ENCODE results near the gene NHERF1.

The NHERF1 gene

DNA sequence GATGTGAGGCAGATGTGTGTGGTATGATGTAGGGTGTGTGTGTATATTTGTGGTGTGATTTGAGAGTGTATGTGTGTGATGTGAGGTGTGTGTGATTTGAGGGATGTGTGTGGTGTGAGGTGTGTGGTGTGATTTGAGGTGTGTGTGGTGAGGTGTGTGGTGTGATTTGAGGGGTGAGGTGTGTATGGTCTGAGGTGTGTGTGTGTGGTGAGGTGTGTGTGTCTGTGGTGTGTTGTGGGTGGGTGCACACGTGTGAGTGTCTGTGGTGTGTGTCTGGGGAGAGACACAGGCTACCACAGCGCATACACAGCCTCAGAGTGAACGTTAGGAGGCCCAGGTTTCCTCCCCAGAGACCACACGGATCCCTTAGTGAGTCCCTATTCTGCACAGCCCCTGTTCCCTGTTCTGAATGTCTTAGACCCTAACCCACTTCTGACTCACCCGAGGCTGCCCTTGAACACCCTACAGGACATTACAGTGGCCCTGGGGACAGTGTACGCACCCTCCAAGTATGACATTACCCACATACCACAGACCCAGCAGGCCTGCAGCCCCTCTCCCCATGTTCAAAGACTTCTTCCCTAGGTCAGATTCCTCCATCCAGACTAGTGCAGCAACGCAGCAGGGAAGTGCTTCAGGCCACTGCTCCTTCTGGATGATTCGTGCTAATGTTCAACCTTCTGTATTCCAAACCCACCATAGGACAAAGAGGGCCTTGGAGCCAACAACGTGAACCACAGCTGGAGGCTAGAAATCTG lies 14.9 kb upstream of the NHERF1 start:
- no peak for DNase-seq

DNA sequence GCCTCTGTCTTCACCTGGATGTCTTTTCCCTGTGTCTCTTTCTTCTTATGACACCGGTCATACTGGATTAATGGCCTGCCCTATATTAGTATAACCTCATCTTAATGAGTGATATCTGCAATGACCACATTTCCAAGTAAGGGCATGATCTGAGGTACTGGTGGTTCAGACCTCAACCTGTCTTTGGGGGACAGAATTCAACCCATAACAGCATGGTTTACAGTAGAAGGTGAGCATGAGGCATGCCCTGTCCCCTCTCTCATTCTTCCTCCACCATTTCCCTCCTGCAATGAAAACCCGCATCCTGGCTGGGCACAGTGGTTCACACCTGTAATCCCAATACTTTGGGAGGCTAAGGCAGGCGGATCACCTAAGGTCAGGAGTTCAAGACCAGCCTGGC lies 14.2 kb upstream of the NHERF1 start:
- DNase-seq, result no peak

DNA sequence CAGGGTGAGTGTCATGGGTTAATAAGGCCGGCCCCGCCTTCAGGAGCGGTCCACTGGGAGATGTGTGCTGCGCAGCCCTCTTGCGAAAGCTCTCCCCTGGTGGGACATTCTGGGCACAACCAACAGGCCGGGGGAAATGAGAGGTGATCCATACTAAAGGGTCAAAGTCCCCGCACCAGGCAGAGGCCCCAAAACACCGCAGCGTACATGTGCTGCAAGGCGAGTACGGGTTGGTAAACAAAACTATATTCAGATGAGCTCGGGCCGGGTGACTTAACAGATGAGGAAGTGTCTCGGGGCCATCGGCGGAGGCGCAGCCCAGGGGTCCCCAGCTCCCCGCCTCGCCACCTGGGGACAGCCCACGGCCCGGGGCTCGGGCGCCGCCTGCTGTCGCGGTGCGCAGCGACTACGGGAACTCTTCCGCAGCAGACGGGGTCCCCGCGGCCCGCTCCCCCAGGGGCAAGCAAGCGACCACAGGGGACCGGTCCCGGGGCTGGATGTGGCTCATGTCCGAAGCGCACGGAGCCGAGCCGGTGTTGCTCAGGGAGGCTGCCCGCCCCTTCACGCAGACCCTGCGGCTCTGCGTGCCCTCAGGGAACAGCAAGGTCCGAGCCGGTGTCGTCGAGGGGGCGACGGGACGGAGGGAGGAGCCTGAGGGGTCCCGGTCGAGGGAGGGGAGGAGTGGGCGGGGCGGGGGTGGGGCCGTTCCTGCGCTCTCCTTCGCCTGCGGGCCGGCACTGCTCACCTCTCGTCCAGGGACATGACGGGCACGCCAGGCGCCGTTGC lies 11.7 kb upstream of the NHERF1 start, which contains the start of gene RAB37:
Gene RAB37 (plus strand): TSS at position 744 of the 786 bp plus-strand sequence. CDS start 17 bp downstream, at position 761.
- no peak for DNase-seq

DNA sequence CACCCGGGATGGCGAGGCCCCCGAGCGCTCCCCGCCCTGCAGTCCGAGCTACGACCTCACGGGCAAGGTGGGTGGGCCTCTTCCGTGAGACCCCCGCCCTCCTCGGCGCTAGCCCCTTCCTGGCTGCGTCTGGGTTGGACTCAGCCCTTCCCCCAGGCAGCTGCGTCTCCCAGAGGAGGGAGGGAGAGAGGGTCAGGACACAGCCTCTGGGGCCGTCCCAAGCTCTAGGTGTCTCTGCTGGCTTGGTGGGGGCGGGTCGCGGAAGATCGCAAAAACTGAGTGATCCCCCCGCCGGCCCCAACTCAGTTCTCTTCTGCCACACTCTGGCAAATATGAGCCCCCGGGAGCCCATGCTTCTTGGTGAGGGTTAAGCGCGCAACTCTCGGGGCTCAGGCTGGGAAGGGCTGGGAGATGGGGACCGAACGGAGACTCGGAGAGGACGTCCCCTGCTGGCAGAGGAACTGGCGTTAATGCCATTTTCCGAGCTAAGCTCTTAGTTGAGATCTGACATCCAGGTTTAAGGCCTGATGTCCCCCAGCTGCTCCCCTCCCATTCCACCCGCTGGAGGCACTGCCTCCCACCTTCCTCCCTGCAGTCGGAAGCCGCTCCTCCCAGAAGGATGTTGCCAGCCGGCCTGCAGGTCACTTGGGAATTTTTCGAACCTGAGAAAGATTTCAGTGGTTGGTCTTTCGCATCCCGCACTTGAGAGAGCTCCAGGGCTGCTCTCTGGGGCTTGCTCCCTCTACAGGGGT lies 11.0 kb upstream of the NHERF1 start:
- no peak for DNase-seq

DNA sequence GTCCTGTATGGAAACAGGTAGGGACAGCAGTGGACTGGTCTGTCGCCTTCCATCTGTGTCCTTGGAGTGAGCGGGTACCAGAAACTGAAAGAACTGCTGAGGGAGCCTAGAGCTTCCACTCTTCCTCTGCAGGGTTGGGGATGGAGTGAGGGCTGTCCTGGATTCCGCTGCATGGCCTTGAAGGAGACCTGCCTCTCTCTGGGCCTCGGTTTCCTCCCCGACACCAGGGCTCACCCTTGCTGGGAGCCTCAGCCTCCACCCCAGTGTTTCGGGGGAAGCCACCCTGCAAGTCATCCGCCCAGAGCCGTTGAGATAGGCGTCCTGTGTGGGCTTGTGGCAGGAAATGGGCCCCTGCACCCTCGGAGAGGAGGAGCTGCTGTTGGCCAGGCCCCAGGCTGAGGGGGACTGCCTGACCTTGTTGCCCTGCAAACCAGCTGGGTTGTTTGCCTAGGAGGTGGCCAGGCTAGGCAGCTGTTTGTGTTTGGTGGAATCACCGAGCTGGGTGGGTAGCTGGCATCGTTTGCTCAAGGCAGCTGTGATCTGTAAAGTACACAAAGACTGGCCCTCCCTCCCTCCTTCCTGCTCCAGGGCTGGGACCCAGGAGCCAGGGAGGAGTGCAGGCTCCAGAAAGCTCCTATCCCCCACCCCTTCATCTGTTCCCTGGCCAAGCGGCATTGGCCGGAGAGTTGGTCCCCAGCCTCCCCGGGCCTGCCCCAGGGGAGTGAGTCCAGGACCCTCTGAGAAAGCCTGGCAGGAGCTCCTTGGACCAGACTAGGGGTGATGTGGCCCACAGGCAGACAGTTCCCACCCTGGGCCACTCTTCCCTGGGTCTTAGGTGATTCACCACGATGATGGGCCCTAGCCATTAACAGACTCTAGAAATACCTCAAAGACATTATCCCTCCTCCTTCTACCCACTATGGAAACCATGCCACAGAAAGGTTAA lies 10.1 kb upstream of the NHERF1 start:
- DNase-seq, result peak; percentile 19

DNA sequence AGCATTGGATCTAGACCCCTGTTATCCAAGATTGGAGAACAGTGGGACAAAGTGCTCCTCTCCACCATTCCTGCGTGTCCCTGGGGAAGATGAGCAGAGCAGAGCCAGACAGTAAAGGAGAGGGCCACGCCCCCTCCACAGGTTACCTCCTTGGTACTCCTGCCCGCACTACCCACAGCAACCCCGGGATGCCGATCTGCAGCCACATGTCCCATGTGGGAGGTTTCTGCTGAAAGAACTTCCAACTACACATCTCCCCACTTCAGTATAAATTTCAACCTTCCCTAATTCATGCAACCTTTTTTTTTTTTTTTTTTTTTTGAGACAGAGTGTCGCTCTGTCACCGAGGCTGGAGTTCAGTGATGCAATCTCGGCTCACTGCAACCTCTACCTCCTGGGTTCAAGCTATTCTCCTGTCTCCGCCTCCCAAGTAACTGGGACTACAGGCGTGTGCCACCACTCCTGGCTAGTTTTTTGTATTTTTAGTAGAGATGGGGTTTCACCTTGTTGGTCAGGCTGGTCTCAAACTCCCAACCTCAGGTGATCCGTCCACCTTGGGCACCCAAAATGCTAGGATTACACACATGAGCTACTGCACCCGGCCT lies 9.1 kb upstream of the NHERF1 start:
- no peak for DNase-seq

DNA sequence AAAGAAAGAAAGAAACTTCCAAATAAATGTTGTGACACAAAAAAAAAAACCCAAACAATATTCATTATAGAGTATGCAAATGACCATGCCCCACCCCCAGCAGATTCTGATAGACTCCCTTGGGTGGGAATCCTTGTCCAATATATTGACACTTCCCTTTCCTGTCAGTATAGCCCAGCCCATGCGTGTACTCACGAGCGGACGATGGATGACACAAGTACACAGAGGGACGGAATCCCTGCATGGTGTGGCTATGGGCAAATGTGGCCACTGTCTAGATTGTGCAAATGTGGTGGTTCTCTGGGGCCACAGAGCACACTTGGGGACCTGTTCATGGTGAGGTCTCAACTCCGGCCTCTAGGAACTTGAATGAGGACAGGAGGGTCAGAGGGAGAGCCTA lies 8.3 kb upstream of the NHERF1 start:
- DNase-seq, result no peak

DNA sequence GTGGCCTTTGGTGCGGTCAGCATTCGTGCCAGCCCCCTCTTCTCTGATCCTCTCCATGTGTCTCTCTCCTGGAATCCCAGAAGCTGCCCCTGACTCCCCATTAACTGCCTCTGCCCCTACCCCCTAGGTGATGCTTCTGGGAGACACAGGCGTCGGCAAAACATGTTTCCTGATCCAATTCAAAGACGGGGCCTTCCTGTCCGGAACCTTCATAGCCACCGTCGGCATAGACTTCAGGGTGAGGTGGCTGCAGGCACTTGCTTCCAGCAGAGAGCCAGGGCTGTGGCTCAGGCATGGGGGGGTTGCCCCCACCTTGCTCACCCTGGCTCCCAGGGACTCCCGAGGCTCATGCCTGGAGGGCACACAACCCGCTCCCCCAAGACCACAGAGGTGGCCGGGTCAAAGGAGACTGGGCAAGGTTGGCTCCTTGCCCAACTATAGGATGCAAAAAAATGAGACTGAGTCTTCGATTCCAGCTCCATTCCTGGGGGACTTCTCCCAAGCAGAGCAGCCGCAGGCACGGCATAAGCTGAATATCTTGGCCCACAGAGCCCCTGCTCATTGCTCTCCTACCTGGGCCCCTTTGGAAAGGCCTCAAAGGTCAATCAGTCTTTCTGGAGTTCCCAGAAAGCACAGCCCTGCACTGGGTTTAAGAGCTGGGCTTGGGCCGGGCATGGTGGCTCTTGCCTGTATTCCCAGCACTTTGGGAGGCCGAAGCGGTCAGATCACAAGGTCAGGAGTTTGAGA lies 7.6 kb upstream of the NHERF1 start:
- no peak for DNase-seq

DNA sequence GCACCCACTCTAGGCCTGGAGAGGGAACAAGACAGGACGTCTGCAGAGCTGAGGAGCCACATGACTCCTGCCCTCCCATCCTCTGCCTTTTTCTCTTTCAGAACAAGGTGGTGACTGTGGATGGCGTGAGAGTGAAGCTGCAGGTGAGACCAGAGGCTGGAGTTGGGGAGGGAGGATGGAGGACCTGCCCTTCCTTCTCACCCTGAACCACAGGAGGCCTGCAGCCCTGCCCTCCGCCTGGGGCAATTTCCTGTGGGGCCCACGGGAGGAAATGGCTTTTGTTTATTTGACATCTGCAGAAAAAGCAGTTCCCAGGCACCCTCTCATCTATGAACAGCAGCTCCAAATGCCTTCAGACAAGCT lies 6.3 kb upstream of the NHERF1 start:
- no peak for DNase-seq

DNA sequence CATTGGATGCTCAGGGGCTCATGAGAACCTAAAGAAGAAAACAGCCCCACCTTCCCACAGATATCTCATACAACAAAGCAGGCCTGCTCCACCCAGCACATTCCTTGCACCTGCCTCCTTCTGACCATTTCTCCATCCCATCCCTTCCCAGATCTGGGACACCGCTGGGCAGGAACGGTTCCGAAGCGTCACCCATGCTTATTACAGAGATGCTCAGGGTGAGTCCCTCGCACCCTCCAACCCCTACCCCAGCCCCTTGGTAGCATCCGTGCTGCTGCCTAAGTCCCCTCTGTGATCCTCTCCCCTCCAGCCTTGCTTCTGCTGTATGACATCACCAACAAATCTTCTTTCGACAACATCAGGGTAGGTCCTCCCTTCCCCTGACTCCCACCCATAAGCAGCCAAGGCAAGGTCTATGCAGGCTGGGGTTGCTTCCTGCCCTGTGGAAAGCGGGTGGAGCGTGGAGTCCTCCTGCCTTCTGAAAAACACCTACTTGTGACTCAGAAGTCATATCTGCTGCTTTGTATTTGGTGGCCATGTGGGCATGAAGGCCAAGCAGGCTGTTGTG lies 5.4 kb upstream of the NHERF1 start:
- DNase-seq, result no peak

DNA sequence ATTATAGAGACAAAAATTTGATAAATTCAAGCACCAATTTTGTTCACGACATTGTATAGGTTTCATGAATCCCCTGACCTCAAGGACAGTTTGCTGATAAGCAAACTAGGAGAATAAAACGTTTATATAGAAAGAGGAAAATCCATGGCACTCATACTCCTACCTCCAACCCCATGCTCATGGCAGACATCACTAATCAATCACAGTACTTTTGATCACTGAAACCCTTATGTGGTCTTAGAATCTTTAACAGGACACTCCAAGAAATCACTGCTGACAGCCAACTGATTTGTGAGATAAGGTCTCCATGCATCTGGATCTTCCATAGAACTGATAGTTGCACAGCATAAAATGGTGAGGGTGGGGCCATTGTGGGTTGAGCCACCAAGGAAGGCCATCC lies 4.7 kb upstream of the NHERF1 start:
- DNase-seq, result no peak

DNA sequence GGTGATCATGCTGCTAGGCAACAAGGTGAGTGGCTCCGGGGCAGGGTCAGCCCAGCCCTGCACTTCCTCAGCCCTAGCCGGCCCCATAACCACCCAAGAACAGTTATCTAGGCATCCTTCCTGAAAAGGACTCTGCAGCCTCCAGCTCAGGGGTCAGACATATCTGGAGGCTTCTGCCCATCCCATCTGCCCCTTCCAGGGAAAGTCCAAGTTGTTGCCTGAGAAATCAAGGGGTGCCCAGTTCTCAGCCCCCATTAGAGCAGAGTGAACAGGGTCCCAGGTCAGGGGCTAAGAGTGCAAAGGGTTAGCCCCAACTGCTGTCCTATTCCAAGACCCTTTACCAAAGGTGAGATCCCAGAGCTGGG lies 4.1 kb upstream of the NHERF1 start:
- no peak for DNase-seq

DNA sequence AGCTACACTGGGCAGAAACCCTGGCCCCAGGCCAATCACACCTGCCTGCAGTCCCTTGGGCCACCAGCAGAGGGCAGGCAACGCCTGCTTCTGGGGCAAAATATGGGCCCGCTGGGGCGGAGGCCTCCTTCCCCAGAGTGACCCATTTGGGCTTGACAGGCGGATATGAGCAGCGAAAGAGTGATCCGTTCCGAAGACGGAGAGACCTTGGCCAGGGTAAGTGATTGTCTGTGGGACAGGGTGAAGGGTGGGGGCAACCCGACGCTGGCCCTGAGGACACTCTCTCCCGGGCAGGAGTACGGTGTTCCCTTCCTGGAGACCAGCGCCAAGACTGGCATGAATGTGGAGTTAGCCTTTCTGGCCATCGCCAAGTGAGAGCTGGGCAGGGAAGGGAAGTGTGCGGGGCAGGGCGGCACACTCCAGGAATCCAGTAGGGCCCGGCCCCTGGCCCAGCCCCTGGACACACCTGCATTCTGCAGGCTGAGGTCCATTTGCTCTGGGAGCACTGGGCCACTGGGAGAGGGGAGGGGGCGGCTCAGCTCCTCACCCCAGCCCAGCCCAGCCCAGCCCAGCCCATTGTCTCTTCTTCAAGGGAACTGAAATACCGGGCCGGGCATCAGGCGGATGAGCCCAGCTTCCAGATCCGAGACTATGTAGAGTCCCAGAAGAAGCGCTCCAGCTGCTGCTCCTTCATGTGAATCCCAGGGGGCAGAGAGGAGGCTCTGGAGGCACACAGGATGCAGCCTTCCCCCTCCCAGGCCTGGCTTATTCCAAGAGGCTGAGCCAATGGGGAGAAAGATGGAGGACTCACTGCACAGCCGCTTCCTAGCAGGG lies 3.5 kb upstream of the NHERF1 start:
- peak; percentile 17 for DNase-seq

DNA sequence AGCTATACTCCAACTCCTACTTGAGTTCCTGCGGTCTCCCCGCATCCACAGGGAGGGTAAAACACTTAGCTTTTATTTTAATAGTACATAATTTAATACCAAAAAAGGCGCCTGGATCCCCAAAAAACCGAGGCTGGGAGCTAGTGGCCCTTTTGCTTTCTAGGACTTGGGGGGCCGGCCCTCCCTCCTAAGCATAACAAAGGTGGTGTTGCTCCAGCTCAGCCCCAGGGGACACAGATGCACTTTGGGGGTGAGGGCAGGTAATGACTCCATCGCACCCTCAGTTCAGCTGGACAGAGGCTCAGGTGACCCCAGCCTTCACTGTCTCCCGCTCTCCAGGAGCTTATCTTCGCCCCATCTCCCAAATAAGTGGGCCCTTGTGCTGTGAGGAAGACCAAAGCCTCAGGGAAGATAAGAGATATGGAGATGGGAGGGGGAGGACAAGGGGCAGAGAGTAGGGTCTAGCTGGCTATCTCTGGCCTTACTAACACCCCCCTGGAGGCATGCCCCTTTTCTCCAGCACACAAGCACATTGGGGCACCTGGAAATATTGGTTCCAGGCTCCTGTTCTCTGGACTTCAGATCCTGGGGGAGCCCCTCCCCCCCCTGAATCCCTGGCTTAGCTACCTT lies 2.8 kb upstream of the NHERF1 start:
- DNase-seq, result no peak

DNA sequence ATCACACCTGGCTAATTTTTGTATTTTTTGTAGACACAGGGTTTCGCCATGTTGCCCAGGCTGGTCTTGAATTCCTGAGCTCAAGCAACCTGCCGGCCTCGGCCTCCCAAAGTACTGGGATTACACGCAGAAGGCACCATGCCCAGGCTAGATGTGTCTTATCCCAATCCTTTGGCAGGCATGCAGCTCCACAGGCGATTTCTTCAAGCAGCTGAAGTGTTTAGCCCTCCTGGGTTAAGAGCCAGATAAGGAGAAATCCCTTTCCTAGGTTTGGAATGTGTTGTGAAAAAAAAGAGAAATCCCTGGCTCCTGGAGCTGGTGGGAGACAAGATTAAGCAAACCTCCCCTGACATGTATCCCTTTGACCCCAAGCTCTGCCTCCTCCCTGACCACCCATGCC lies 2.1 kb upstream of the NHERF1 start:
- DNase-seq, result no peak

DNA sequence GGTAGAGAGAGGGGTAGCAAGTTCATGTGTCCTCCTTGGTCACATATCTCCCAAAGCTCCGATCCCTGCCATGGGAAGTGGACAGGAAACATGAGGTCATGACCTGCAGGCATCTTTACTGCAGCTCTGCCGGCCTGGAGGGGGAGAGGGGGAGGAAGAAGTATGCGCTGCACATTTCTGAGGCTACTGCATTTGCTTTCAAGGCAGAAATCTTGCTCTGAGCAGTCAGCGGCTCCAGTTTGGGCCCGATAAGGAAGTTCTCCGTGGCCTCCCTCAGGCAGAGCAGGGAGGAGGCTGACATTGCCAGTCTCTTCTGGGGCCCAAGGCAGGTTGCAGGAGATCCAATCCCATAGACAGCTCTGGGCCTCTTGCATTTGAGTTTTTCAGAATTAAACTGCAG lies 1.5 kb upstream of the NHERF1 start:
- no peak for DNase-seq

DNA sequence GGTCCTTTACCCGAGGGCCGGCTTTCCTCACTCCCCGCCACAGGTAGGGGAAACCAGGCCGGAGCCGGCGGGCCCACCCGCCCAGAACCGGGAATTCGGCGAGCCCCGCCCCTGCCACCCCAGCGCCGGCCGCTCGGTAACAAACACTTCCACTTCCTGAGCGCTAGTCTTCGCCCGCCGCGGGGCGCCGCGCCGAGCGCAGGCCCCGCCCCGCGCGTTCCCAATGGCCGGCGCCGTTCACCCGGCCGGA lies 224 bp upstream of the NHERF1 start:
- no peak for DNase-seq

DNA sequence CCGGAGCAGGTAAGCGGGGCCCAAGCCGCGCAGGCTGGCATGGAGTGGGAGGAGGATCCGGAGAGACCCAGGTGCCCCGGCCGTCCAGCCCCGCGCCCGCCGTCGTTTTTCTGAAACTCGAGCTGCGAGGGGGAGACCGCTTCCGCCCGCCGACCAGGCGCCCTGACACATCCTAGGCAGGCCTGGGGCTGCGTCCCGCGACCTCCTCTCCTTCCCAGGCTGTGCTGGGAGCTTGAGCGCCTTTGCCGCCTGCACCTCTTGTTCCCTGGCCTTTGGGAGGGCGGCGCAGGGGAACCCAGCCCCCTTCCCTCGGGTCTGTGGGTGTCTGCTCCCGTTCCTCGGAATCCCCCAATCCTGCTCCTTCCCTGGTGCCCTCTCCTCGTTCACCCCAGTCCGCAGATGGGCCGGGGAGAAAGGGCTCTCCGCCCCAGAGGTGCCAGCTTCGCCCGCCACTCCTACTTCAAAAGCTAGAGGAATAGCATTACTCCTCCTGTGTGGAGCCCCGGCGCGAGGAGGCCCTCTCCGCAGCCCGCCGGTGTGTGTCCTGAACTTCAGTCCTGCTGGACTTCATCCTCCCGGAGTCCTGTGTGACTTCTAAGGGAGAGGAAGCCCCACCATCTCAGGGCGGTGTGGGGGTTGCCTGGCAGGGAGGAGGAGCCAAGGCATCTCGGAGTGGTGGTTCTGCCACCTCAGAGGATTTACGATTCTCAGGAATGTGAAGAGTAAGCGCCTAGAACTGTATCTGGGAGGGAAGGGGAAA lies 1.0 kb downstream of the NHERF1 start:
- no peak for DNase-seq

DNA sequence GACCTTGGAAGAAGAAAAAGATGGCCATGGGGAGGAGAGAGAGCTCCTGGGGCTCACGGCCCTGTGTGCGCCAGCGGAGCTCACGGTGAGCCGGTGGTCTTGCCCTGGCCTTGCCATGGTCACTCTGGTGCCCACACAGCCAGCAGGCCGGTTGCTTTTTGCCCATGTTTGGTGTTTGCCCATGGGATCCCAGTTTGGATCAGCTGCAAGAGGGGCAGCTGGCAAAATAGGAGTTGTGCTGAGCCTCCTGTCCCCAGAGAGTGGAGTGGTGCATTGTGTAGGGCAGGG lies 1.6 kb downstream of the NHERF1 start:
- no peak for DNase-seq

Data from COR-L47 (cell line).